GM21390 (cell line): ENCODE results near the gene GIPC3.
"Not testable (repeated sequence)": the region's sequence is repeated elsewhere in the genome, so short reads cannot be mapped to it uniquely, and the experiment has no call there.

ENCODE experiments used
- ATAC-seq: cut with Tn5 transposase; IDR thresholded peaks from one replicate; pipeline ENCODE4 v1.9.1; 2021; ENCODE audit not compliant: unreplicated experiment

The GIPC3 gene

DNA sequence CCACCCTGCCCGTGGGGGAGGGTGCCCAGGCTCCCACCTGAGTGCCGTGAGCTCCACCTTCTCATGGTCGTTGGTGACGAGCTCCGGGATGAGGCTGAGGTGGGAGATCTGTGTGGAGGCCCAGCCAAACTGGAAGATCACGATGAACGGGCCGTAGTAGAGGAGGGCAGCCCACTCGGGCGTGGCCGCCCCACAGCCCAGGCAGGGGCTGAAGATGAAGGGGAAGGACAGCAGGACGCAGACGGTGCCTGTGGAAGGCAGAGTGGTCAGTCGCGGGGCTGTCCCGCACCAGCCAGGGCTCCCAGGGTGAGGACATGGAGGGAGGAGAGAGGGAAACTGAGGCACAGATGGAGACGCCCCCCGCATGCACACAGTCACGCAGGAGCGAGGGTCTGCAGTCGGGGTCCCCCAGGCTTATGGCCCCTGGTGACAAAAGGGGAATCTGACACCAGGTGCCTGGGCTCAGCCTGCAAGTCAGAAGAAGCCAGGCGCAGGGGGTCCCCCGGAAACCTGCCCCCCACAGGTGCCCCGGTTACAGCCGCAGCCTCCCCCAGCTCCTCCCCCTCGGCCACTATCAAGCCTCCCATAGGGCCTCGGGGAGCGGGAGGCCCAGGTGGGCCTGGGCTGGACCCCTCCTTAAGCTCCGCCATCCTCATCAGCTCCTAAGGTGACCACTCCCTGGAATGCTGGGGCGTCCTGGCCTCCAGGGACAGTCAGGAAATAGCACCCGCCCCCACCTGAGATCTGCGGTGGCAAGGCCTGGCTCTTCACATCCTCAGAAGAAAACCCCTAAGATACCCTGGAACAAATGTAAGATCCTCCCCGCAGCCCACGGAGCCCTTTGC lies 34.1 kb upstream of the GIPC3 start:
- no peak for ATAC-seq

- ATAC-seq = no peak
Measured at GRCh38 chr19:3551792-3552095, 33.5 kb upstream of the GIPC3 start.

GRCh38 chr19:3554254-3555083 lies 30.8 kb upstream of the GIPC3 start:
- ATAC-seq = no peak

- ATAC-seq = no peak
Measured at GRCh38 chr19:3555653-3556422, 29.4 kb upstream of the GIPC3 start.

GRCh38 chr19:3556423-3556977 lies 28.8 kb upstream of the GIPC3 start:
- no peak for ATAC-seq

- peak; percentile 14 for ATAC-seq
Measured at GRCh38 chr19:3556978-3557460, 28.3 kb upstream of the GIPC3 start.

- ATAC-seq = peak; percentile 71
Measured at GRCh38 chr19:3557461-3558248, 27.6 kb upstream of the GIPC3 start, which contains the start of gene MFSD12. Gene MFSD12, minus strand, starts transcription at chr19:3557586. Its CDS starts 183 bp downstream, at chr19:3557403.

GRCh38 chr19:3563709-3564524 lies 21.4 kb upstream of the GIPC3 start:
- no peak for ATAC-seq

DNA sequence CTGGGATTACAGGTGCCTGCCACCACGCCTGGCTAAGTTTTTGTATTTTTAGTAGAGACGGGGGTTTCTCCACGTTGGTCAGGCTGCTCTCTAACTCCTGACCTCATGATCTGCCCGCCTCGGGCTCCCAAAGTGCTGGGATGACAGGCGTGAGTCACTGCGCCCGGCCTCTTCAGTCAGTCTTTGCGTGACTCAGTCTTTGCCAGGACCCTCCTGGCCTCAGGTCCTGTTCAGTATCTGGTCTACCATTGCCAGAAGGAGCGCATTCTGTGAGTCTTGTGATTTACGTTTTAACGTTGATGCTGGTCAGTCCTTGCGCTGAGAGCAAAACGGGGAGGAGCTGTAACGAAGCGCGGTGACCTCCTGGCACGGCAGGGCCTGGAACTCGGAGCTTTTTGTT lies 20.1 kb upstream of the GIPC3 start:
- no peak for ATAC-seq

GRCh38 chr19:3570042-3570441 lies 15.2 kb upstream of the GIPC3 start:
- ATAC-seq = not testable (repeated sequence)

- no peak for ATAC-seq
Measured at GRCh38 chr19:3570606-3571011, 14.7 kb upstream of the GIPC3 start.

GRCh38 chr19:3572132-3572854 lies 13.0 kb upstream of the GIPC3 start:
- ATAC-seq = peak; percentile 87

- ATAC-seq = no peak
Measured at GRCh38 chr19:3572855-3573161, 12.5 kb upstream of the GIPC3 start, which contains the start of gene HMG20B. Gene HMG20B, plus strand, starts transcription at chr19:3572944. Its CDS starts 366 bp downstream, at chr19:3573310.

DNA sequence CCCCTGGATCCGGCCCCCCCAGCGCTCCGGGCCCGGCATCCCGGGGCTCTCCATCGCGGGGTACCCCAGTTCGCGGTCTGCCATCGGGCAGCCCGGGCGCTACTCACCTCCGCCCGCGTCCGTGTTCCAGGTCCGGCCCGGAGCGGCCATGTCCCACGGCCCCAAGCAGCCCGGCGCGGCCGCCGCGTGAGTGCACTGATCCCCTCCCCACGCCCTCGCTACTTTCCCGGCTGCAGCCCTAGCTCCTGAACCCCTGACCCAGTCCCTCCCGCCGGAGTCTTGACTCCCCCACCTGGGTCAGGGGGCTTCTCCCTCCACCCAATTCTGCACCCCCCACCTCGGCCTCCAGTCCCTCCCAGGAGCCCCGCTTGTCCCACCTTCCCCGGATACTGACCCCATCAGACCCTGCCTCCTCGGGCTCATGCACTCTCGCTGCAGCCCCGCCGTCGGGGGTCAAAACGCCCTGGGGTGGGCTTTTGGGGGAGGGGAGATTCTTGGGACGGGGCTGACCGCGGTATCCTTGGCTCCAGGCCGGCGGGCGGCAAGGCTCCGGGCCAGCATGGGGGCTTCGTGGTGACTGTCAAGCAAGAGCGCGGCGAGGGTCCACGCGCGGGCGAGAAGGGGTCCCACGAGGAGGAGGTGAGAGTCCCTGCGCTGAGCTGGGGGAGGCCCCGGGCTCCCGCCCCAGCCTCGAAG lies 12.0 kb upstream of the GIPC3 start:
- ATAC-seq = no peak

DNA sequence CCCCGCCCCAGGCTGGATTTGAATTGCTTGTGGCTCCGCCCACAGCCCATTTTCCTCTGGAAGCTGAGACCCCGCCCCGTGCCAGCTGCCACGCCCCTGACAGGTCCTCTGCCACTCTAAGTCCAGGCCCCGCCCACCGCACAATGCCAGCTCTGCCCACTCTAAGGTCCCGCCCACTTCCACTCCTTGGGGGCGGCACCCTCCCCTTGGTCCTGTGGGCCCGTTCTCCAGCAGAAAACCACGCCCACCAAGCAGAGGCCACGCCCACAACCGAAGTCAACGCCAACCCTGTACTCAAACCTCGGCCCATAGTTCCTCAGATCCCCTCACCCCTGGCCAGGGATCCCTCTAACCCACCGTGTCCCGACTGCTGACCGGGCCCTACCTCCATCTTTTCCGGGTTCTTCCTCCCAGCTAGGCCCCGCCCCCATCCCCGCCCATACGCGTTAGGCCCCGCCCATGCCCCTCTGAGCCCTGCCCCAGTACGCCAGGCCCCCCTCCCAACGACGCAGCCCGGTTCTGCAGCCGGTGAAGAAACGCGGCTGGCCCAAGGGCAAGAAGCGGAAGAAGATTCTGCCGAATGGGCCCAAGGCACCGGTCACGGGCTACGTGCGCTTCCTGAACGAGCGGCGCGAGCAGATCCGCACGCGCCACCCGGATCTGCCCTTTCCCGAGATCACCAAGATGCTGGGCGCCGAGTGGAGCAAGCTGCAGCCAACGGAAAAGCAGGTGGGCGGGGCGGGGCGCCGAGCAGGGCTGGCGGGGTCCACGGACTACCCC lies 11.2 kb upstream of the GIPC3 start:
- no peak for ATAC-seq

DNA sequence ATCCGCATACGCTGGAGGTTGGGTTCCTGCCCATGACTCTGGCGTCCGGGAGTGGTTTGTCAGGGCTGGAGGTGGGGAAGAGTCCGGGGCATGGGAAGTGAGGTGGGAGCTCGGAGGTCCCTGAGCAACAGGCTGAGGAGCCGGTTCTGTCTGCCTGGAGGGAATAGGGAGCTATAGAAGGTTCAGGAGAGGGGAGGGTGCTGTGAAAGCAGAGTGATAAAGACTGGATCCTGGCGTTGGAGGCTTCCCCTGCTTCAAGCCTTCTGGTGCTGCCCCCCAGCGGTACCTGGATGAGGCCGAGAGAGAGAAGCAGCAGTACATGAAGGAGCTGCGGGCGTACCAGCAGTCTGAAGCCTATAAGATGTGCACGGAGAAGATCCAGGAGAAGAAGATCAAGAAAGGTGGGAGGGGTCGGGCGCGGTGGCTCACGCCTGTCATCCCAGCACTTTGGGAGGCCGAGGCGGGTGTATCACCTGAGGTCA lies 10.0 kb upstream of the GIPC3 start:
- ATAC-seq = no peak
